ENCODE data around the gene RTEL1. TPM values are rescaled to one million over a fixed set of nuclear protein-coding genes. Genes with fewer than 3 reads are reported as not detected.

RTEL1 gene
- total and polyA plus RNA-seq, 10 donors = 7.3 to 49.8 (median 40.2) TPM

DNA sequence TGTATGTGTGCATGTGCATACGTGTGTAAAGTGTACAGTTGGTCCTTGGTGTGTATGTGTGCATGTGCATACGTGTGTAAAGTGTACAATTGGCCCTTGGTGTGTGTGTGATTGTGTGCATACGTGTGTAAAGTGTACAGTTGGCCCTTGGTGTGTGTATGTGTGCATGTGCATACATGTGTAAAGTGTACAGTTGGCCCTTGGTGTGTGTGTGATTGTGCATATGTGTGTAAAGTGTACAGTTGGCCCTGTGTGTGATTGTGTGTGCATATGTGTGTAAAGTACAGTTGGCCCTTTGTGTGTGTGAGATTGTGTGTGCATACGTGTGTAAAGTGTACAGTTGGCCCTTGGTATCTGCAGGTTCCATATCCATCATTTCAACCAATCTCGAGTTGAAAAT, 73.3 kb downstream of the RTEL1 start:
- Histone ChIP-seq H3K36me3 (peaks cover 0 to 65% (median 33%) of the 10 kb centered on the region in 6 donors), H3K27ac (peak overlapping the region in 2 of 8 donors; percentile 54 to 83), H3K27me3 (replicated peaks in 1 of 7) (no peaks in the 10 kb centered on the region), H3K4me1 (peaks cover 19 to 75% (median 57%) of the 10 kb centered on the region in 6 donors), H3K9me3 (peaks cover 0 to under 1% (median 0%) of the 10 kb centered on the region in 8 donors), H3K4me3 (no peak overlapping the region)
- WGBS, 5 donors = 56 to 90% (median 73%) methylated on average over 4 to 5 of the region's 5 CpGs
- intact Hi-C loops (cut with DNase I; ENCODE audit: low total_unique reads) = no loop called here
- DNase-seq = no peak
- TF ChIP-seq POLR2AphosphoS5 (IDR thresholded peaks at IDR 0.05) (no peak), CTCF (IDR thresholded peaks at IDR 0.05 in 8 of 11, conservative IDR thresholded peaks at IDR 0.05 in 3 of 11) (no peak), POLR2A (IDR thresholded peaks at IDR 0.05) (no peak)

DNA sequence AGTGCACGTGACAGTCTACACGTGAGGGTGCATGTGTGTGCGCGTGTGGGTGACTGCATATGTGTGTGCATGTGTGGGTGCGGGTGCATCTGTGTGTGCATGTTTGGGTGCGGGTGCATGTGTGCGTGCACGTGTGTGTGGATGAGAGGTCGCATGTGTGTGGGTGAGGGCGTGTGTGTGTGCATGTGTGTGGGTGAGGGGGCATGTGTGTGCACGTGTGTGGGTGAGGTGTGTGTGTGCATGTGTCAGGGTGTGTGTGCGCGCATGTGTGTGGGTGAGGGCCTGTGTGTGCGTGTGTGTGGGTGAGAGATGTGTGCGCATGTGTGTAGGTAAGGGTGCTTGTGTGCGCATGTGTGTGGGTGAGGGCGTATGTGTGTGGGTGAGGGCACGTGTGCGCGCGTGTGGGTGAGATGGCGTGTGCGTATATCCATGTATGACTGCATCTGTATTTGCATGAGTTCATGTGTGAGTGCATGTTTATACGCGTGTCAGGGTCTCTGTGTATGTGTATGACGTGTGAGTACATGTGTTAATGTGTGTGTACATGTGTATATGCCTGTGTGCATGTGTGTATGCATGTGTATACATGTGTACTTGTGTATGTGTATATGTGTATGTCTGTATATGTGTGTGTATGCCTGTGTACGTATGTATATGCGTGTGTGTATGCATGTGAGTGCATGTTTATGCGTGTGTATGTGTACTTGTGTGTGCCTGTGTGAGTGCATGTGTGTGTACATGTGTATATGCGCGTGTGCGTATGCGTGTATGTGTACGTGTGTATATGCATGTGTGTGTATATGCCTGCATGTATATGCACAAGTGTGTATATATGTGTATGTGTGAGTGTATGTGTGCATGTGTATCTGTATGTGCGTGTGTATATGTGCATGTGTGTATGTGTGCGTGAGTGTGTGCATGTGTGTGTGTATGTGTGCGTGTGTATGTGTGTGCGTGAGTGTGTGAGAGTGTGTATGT, 74.3 kb downstream of the RTEL1 start:
- H3K4me3 ChIP-seq = no peak overlapping the region
- peaks cover 0 to 64% (median 32%) of the 10 kb centered on the region in 6 donors for H3K36me3 ChIP-seq
- no peak for DNase-seq
- peak overlapping the region in 1 of 8 donors; percentile 83 for H3K27ac ChIP-seq
- H3K4me1 ChIP-seq = peaks cover 26 to 76% (median 64%) of the 10 kb centered on the region in 6 donors
- H3K9me3 ChIP-seq = no peaks in the 10 kb centered on the region
- no peak for TF ChIP-seq POLR2A (IDR thresholded peaks at IDR 0.05)
- TF ChIP-seq POLR2AphosphoS5 (IDR thresholded peaks at IDR 0.05) = peak in 1 of 3 donors; percentile 18
- no peak for TF ChIP-seq CTCF (IDR thresholded peaks at IDR 0.05 in 8 of 11, conservative IDR thresholded peaks at IDR 0.05 in 3 of 11)
- H3K27me3 ChIP-seq (replicated peaks in 1 of 7) = peaks cover 0 to 6% (median 0%) of the 10 kb centered on the region in 7 donors
- intact Hi-C loops (cut with DNase I; ENCODE audit: low total_unique reads) = no loop called here
- 87 to 92% (median 89%) methylated on average over 38 of the region's 38 CpGs for whole genome bisulfite sequencing, 5 donors

DNA sequence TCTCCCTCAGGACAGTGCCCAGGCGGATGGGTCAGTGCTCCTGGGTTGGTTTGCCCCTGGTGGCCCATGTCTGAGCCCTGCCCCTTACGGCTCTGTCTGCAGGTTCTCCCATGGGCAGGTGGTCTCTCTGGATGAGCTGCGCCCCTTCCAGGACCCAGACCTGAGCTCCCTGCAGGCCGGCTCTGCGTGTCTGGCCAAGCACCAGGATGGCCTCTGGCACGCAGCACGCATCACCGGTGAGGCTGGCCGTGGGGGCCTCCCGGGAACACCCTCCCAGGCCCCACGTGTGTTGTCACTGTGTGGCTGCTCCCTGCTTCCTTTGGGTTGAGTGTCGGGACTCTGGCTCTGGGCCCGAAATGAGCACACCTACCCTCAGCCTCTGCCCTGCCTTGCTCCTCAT, 75.0 kb downstream of the RTEL1 start:
- Histone ChIP-seq H3K4me3 (no peak overlapping the region), H3K27ac (no peak overlapping the region), H3K4me1 (peaks cover 31 to 76% (median 65%) of the 10 kb centered on the region in 6 donors), H3K36me3 (peaks cover 0 to 64% (median 32%) of the 10 kb centered on the region in 6 donors), H3K9me3 (no peaks in the 10 kb centered on the region), H3K27me3 (replicated peaks in 1 of 7) (peaks cover 0 to 13% (median 0%) of the 10 kb centered on the region in 7 donors)
- no peak for TF ChIP-seq CTCF (IDR thresholded peaks at IDR 0.05 in 8 of 11, conservative IDR thresholded peaks at IDR 0.05 in 3 of 11)
- no peak for TF ChIP-seq POLR2AphosphoS5 (IDR thresholded peaks at IDR 0.05)
- TF ChIP-seq POLR2A (IDR thresholded peaks at IDR 0.05) = no peak
- WGBS, 5 donors = 90 to 95% (median 93%) methylated on average over 12 to 13 of the region's 13 CpGs
- DNase-seq = no peak
- intact Hi-C loops (cut with DNase I; ENCODE audit: low total_unique reads) = no loop called here

DNA sequence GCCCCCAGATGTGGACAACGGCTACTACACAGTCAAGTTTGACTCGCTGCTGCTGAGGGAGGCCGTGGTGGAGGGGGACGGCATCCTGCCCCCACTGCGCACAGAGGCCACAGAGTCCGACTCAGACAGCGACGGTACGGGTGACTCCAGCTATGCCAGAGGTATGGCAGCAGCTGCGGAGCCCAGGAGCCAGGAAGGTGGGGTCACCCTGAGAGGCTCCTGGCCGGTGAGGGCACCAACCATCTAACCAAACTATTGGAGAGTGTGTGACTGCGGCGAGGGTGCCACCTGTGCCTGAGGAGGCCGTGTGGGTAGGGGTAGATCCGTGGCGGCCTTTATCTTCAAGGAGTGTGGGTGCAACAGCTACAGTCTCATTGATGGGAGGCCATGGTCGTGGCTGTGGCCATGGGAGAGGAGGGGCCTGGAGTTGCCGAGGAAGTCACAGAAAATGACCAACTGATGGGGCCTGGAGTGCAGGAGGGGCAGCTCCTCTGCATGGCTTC, 75.5 kb downstream of the RTEL1 start:
- H3K9me3 ChIP-seq = no peaks in the 10 kb centered on the region
- H3K36me3 ChIP-seq = peaks cover 0 to 64% (median 32%) of the 10 kb centered on the region in 6 donors
- H3K27ac ChIP-seq = no peak overlapping the region
- H3K27me3 ChIP-seq (replicated peaks in 1 of 7) = peaks cover 0 to 18% (median 0%) of the 10 kb centered on the region in 7 donors
- DNase-seq = no peak
- H3K4me3 ChIP-seq = no peak overlapping the region
- peak in 1 of 3 donors; percentile 55 for TF ChIP-seq POLR2AphosphoS5 (IDR thresholded peaks at IDR 0.05)
- TF ChIP-seq POLR2A (IDR thresholded peaks at IDR 0.05) = no peak
- no peak for TF ChIP-seq CTCF (IDR thresholded peaks at IDR 0.05 in 8 of 11, conservative IDR thresholded peaks at IDR 0.05 in 3 of 11)
- intact Hi-C loops (cut with DNase I; ENCODE audit: low total_unique reads) = no loop called here
- peaks cover 34 to 76% (median 65%) of the 10 kb centered on the region in 6 donors for H3K4me1 ChIP-seq
- WGBS, 5 donors = 90 to 95% (median 92%) methylated on average over 17 to 18 of the region's 18 CpGs
